Pancreas (tissue), 10 donors: ENCODE results near the gene ZBTB12. TPM values are rescaled to one million over a fixed set of nuclear protein-coding genes. Genes with fewer than 3 reads are reported as not detected.
"Not testable (repeated sequence)": the region's sequence is repeated elsewhere in the genome, so short reads cannot be mapped to it uniquely, and the experiment has no call there.

Source experiments
- ATAC-seq, 4 donors: fragments of 200-7000 bp; cut with Tn5 transposase; one replicate each; pipeline versions ENCODE4 v1.8.0 to v1.9.1; 2020; ENCODE audit warnings: mild to moderate bottlenecking in 4 of 4, moderate library complexity in 4 of 4
- DNase-seq, 6 donors: peaks; one replicate each; pipeline ENCODE4 v3.0.0-alpha.2; 2020
- FAIRE-seq: peaks from 2 replicates; lab custom pipeline; 2012; peaks lifted over from hg19 to GRCh38; lab: Jason Lieb, UNC
- H3K27ac ChIP-seq, 4 donors: fragments of 200-600 bp; sonication (generic); 1 replicate in 3 of 4; 2 replicates in 1 of 4; pipeline versions ENCODE4 v1.5.0 to v1.8.0; 2020
- H3K27me3 ChIP-seq, 4 donors: fragments of 200-600 bp; one replicate each; pipeline ENCODE4 v1.8.0; 2021
- H3K36me3 ChIP-seq, 3 donors: fragments of 200-600 bp; sonication (generic) in 1 of 3; one replicate each; pipeline versions ENCODE4 v1.5.0 to v1.8.0; 2020 to 2021
- H3K4me1 ChIP-seq, 3 donors: fragments of 200-600 bp; one replicate each; pipeline ENCODE4 v1.8.0; 2021
- H3K4me3 ChIP-seq, 4 donors: fragments of 200-600 bp; sonication (generic) in 2 of 4; one replicate each; pipeline versions ENCODE4 v1.5.0 to v1.8.0; 2020 to 2021
- H3K9me3 ChIP-seq, 4 donors: fragments of 200-600 bp; one replicate each; pipeline ENCODE4 v1.8.0; 2021
- CTCF ChIP-seq, 4 donors: fragments of 200-600 bp; sonication (generic) in 3 of 4; IDR thresholded peaks; one replicate each; pipeline versions ENCODE4 v1.5.0 to v1.8.0; 2021; ENCODE audit warnings: antibody characterized with exemption in 4 of 4
- WGBS, 2 donors: extraction: QIAGEN DNeasy Blood & Tissue Kit; methylation state at CpG; one replicate each; pipeline ENCODE4 v1.1.7; 2013; 5-methylcytosine and 5-hydroxymethylcytosine counted together
- intact Hi-C, 3 donors: fragments of 100-400 bp; cut with DNase I; formaldehyde crosslinking; loops; one replicate each; pipeline versions ENCODE4 v1.11.1 to v1.14.2; 2022
- polyA plus RNA-seq, 2 donors: library from polyadenylated mRNA; stranded (reverse); fragments of 200-250 nt; gene quantifications; one replicate each; pipeline ENCODE4 v1.2.3, GENCODE V29; 2013
- total RNA-seq, 6 donors: library from RNA; stranded (reverse); fragmentation: NEBNext Ultra II Directional in 4 of 6; extraction: Animal tissue kit (Norgen Biotek cat#: 25700) in 4 of 6; gene quantifications; one replicate each; pipeline versions ENCODE4 v1.2.1 to v1.2.4, GENCODE V29; 2021 to 2023
- donor health status: healthy with polysubstance abuse.
- donor health status: DM: no; HTN: no; CAD: no; lungs with moderate emphysema.
- donor health status: DM: no; HTN: no; CAD: no.
- donor health status: control.
- donor health status: control.
- donor health status: Bipolar disorder and iron deficiency.
- donor health status: DM: yes; HTN: yes; CAD: no.
- donor health status: DM: no; HTN: no; CAD: no.
- donor health status: DM: no; HTN: no; CAD: no.
- donor health status: DM: yes; HTN: yes; CAD: no.

Gene ZBTB12
- total and polyA plus RNA-seq, 8 donors = 0.60 to 4.5 (median 2.1) TPM

GRCh38 chr6:31865205-31866118 is 36.4 kb downstream of the ZBTB12 start:
- Histone ChIP-seq H3K4me3 (no peak overlapping the region), H3K36me3 (no peaks in the 10 kb centered on the region), H3K27me3 (no peaks in the 10 kb centered on the region), H3K27ac (no peak overlapping the region), H3K4me1 (peaks cover 0 to 6% (median 0%) of the 10 kb centered on the region in 3 donors), H3K9me3 (no peaks in the 10 kb centered on the region)
- no peak for TF ChIP-seq CTCF (IDR thresholded peaks at IDR 0.05)
- ATAC-seq = no peak
- FAIRE-seq = no peak
- WGBS, 2 donors = 77 to 82% methylated on average over 21 of the region's 21 CpGs
- intact Hi-C loops = no loop called here
- no peak for DNase-seq

- no peaks in the 10 kb centered on the region for H3K27me3 ChIP-seq
- no peak for TF ChIP-seq CTCF (IDR thresholded peaks at IDR 0.05)
- intact Hi-C loops = no loop called here
- no peak overlapping the region for H3K4me3 ChIP-seq
- ATAC-seq (no peak), DNase-seq (no peak), FAIRE-seq (no peak)
- no peaks in the 10 kb centered on the region for H3K9me3 ChIP-seq
- no peak overlapping the region for H3K27ac ChIP-seq
- H3K4me1 ChIP-seq = peaks cover 0 to 6% (median 0%) of the 10 kb centered on the region in 3 donors
- 75 to 83% methylated on average over 8 of the region's 8 CpGs for WGBS, 2 donors
- peaks cover 0 to 5% (median 1%) of the 10 kb centered on the region in 3 donors for H3K36me3 ChIP-seq
These were observed 37.1 kb downstream of the ZBTB12 start for GRCh38 chr6:31864818-31865204.

GRCh38 chr6:31864123-31864562 is 37.7 kb downstream of the ZBTB12 start:
- ATAC-seq, FAIRE-seq, H3K36me3 ChIP-seq, H3K9me3 ChIP-seq, H3K4me1 ChIP-seq, DNase-seq, intact Hi-C loops, H3K27me3 ChIP-seq: not testable (repeated sequence)
- Histone ChIP-seq H3K27ac (peak overlapping the region; percentile 49 to 87 (median 64)), H3K4me3 (peak overlapping the region in 3 of 4 donors; percentile 15 to 88 (median 46))
- WGBS, 2 donors = 7% methylated on average over 15 to 16 of the region's 16 CpGs

GRCh38 chr6:31862344-31863235 is 39.3 kb downstream of the ZBTB12 start, which contains the start of gene NEU1:
Gene NEU1 (minus strand): TSS chr6:31862821. CDS start chr6:31862776, 45 bp downstream.
- no peak for TF ChIP-seq CTCF (IDR thresholded peaks at IDR 0.05)
- Histone ChIP-seq H3K4me3 (peak within 1 kb of the TSS; percentile 74 to 88 (median 82)), H3K36me3 (peaks cover 2 to 14% (median 8%) of the 10 kb centered on the region in 3 donors), H3K27ac (peak within 1 kb of the TSS; percentile 56 to 87 (median 78)), H3K27me3 (no peaks in the 10 kb centered on the region), H3K9me3 (no peaks in the 10 kb centered on the region), H3K4me1 (peaks cover 0 to 6% (median 0%) of the 10 kb centered on the region in 3 donors)
- intact Hi-C loops = no loop called here
- DNase-seq = peak; percentile 95 to 100 (median 100)
- WGBS, 2 donors = 1% methylated on average over 61 to 64 of the region's 64 CpGs
- peak; percentile 93 to 98 (median 96) for ATAC-seq
- FAIRE-seq = peak; percentile 98

- Histone ChIP-seq H3K4me3 (peak overlapping the region; percentile 74 to 88 (median 82)), H3K4me1 (peaks cover 0 to 6% (median 0%) of the 10 kb centered on the region in 3 donors), H3K9me3 (no peaks in the 10 kb centered on the region), H3K36me3 (peaks cover 2 to 14% (median 8%) of the 10 kb centered on the region in 3 donors), H3K27ac (peak overlapping the region in 3 of 4 donors; percentile 38 to 80 (median 73)), H3K27me3 (no peaks in the 10 kb centered on the region)
- no peak for TF ChIP-seq CTCF (IDR thresholded peaks at IDR 0.05)
- ATAC-seq = no peak
- intact Hi-C loops = no loop called here
- 26 to 28% methylated on average over 17 of the region's 17 CpGs for WGBS, 2 donors
- DNase-seq = peak in 1 of 6 donors; percentile 58
- FAIRE-seq = no peak
These were observed 40.0 kb downstream of the ZBTB12 start for GRCh38 chr6:31861919-31862343.
